Measurements from ENCODE around the gene RPS6KB1.
"Not testable (repeated sequence)": the region's sequence is repeated elsewhere in the genome, so short reads cannot be mapped to it uniquely, and the experiment has no call there.

The RPS6KB1 gene

DNA sequence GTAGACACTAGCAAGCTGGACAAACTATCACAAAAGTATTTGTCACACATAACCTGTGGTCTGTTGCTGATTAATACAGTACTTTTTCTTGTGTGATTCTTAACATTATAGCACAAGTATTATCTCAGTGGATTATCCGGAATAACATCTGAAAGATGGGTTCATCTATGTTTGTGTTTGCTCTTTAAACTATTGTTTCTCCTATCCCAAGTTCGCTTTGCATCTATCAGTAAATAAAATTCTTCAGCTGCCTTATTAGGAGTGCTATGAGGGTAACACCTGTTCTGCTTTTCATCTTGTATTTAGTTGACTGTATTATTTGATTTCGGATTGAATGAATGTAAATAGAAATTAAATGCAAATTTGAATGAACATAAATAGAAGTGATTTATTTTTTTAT is 57.1 kb downstream of the RPS6KB1 start:
- ATAC-seq: no peak
- no peak for TF ChIP-seq TCF4 (CRISPR knock-in tag; IDR thresholded peaks at IDR 0.05; ENCODE audit: borderline replicate concordance)
- no peak for TF ChIP-seq ZNF8 (CRISPR knock-in tag; IDR thresholded peaks at IDR 0.05)
- no peak for TF ChIP-seq GLIS3 (CRISPR knock-in tag; IDR thresholded peaks at IDR 0.05)
- TF ChIP-seq ESRRG (CRISPR knock-in tag; IDR thresholded peaks at IDR 0.05): no peak
- no peak for TF ChIP-seq ZC3H10 (CRISPR knock-in tag; IDR thresholded peaks at IDR 0.05)
- TF ChIP-seq RARB (CRISPR knock-in tag; IDR thresholded peaks at IDR 0.05): no peak
- TF ChIP-seq TOX (CRISPR knock-in tag; IDR thresholded peaks at IDR 0.05; ENCODE audit: borderline replicate concordance): no peak
- no peak for TF ChIP-seq PPARA (CRISPR knock-in tag; IDR thresholded peaks at IDR 0.05; ENCODE audit: borderline replicate concordance)
- TF ChIP-seq, protein P1, sequence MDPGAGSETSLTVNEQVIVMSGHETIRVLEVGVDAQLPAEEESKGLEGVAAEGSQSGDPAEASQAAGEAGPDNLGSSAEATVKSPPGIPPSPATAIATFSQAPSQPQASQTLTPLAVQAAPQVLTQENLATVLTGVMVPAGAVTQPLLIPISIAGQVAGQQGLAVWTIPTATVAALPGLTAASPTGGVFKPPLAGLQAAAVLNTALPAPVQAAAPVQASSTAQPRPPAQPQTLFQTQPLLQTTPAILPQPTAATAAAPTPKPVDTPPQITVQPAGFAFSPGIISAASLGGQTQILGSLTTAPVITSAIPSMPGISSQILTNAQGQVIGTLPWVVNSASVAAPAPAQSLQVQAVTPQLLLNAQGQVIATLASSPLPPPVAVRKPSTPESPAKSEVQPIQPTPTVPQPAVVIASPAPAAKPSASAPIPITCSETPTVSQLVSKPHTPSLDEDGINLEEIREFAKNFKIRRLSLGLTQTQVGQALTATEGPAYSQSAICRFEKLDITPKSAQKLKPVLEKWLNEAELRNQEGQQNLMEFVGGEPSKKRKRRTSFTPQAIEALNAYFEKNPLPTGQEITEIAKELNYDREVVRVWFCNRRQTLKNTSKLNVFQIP (CRISPR knock-in tag; IDR thresholded peaks at IDR 0.05; ENCODE audit: borderline replicate concordance, low read depth): no peak
- no peak for TF ChIP-seq ZFP3 (CRISPR knock-in tag; IDR thresholded peaks at IDR 0.05)
- TF ChIP-seq, protein P2, sequence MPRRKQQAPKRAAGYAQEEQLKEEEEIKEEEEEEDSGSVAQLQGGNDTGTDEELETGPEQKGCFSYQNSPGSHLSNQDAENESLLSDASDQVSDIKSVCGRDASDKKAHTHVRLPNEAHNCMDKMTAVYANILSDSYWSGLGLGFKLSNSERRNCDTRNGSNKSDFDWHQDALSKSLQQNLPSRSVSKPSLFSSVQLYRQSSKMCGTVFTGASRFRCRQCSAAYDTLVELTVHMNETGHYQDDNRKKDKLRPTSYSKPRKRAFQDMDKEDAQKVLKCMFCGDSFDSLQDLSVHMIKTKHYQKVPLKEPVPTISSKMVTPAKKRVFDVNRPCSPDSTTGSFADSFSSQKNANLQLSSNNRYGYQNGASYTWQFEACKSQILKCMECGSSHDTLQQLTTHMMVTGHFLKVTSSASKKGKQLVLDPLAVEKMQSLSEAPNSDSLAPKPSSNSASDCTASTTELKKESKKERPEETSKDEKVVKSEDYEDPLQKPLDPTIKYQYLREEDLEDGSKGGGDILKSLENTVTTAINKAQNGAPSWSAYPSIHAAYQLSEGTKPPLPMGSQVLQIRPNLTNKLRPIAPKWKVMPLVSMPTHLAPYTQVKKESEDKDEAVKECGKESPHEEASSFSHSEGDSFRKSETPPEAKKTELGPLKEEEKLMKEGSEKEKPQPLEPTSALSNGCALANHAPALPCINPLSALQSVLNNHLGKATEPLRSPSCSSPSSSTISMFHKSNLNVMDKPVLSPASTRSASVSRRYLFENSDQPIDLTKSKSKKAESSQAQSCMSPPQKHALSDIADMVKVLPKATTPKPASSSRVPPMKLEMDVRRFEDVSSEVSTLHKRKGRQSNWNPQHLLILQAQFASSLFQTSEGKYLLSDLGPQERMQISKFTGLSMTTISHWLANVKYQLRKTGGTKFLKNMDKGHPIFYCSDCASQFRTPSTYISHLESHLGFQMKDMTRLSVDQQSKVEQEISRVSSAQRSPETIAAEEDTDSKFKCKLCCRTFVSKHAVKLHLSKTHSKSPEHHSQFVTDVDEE (CRISPR knock-in tag; IDR thresholded peaks at IDR 0.05): no peak
- no peak for TF ChIP-seq CSDC2 (CRISPR knock-in tag; IDR thresholded peaks at IDR 0.05)
- no peak for TF ChIP-seq ZNF565 (CRISPR knock-in tag; conservative IDR thresholded peaks at IDR 0.05; ENCODE audit: low read depth)
- TF ChIP-seq, protein P3, sequence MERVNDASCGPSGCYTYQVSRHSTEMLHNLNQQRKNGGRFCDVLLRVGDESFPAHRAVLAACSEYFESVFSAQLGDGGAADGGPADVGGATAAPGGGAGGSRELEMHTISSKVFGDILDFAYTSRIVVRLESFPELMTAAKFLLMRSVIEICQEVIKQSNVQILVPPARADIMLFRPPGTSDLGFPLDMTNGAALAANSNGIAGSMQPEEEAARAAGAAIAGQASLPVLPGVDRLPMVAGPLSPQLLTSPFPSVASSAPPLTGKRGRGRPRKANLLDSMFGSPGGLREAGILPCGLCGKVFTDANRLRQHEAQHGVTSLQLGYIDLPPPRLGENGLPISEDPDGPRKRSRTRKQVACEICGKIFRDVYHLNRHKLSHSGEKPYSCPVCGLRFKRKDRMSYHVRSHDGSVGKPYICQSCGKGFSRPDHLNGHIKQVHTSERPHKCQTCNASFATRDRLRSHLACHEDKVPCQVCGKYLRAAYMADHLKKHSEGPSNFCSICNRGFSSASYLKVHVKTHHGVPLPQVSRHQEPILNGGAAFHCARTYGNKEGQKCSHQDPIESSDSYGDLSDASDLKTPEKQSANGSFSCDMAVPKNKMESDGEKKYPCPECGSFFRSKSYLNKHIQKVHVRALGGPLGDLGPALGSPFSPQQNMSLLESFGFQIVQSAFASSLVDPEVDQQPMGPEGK (CRISPR knock-in tag; IDR thresholded peaks at IDR 0.05; ENCODE audit: borderline replicate concordance): no peak
- no peak for TF ChIP-seq OSR1 (CRISPR knock-in tag; IDR thresholded peaks at IDR 0.05)
- no peak for TF ChIP-seq BACH2 (CRISPR knock-in tag; IDR thresholded peaks at IDR 0.05; ENCODE audit: borderline replicate concordance)
- TF ChIP-seq, protein P4, sequence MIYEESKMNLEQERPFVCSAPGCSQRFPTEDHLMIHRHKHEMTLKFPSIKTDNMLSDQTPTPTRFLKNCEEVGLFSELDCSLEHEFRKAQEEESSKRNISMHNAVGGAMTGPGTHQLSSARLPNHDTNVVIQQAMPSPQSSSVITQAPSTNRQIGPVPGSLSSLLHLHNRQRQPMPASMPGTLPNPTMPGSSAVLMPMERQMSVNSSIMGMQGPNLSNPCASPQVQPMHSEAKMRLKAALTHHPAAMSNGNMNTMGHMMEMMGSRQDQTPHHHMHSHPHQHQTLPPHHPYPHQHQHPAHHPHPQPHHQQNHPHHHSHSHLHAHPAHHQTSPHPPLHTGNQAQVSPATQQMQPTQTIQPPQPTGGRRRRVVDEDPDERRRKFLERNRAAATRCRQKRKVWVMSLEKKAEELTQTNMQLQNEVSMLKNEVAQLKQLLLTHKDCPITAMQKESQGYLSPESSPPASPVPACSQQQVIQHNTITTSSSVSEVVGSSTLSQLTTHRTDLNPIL (CRISPR knock-in tag; IDR thresholded peaks at IDR 0.05; ENCODE audit: low read depth): no peak

DNA sequence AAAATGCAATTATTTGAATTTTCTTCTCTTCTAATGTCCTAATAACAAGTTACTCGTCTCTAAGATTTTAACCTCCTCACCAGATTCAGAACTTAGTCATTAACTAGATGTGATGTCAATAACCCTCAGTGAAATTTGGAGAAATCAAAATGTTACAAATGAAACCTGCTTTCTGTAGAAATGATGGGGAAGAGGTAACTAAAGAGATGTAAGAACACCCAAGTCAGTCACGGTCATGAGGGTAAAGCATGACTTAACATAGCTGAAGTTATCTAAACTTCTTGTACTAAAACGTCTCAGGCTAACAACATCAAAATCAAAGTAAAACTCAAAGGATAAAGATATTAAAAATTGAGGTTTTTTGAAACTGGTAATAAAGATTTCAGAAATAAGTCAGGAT is 61.9 kb downstream of the RPS6KB1 start:
- TF ChIP-seq ZNF8 (CRISPR knock-in tag; IDR thresholded peaks at IDR 0.05) (no peak), GLIS3 (CRISPR knock-in tag; IDR thresholded peaks at IDR 0.05) (no peak), ARNTL (CRISPR knock-in tag; IDR thresholded peaks at IDR 0.05; ENCODE audit: borderline replicate concordance, low read depth) (no peak), CSDC2 (CRISPR knock-in tag; IDR thresholded peaks at IDR 0.05) (no peak)
- TF ChIP-seq, protein P4 (CRISPR knock-in tag; IDR thresholded peaks at IDR 0.05; ENCODE audit: low read depth): no peak
- TF ChIP-seq, protein P2 (CRISPR knock-in tag; IDR thresholded peaks at IDR 0.05): no peak
- no peak for ATAC-seq

DNA sequence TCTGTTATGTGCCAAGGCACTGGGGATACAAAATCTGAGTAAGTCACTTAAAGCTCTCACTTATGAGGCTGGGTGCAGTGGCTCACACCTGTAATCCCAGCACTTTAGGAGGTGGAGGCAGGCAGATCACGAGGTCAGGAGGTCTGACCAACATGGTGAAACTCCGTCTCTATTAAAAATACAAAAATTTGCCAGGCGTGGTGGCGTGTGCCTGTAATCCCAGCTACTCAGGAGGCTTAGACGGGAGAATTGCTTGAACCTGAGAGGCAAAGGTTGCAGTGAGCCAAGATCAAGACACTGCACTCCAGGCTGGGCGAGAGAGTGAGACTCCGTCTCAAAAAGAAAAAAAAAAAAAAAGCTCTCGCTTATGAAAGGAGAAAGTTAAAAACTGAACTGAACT is 66.7 kb downstream of the RPS6KB1 start:
- ATAC-seq: not testable (repeated sequence)
